ENCODE measurements around the gene SYPL2.

- TF ChIP-seq TAF1 (IDR thresholded peaks at IDR 0.05; ENCODE audit: borderline replicate concordance, insufficient read depth, low read length) (no peak), POLR2AphosphoS5 (IDR thresholded peaks at IDR 0.05; ENCODE audit: low read depth, low read length) (no peak)
These were observed 1.7 kb downstream of the SYPL2 start for GRCh38 chr1:109468061-109468460.
